Breast epithelium (tissue), 3 donors: Measurements from ENCODE around the gene CDIPT.

Experiments used
- CTCF ChIP-seq, 3 donors: fragments of 450-650 bp; IDR thresholded peaks; one replicate each; pipeline ENCODE4 v1.5.1; 2016 to 2017; ENCODE audit warnings: antibody characterized with exemption in 3 of 3, mild to moderate bottlenecking in 3 of 3, moderate library complexity in 3 of 3
- POLR2A ChIP-seq: fragments of 450-650 bp; IDR thresholded peaks from one replicate; pipeline ENCODE4 v1.6.1; 2016; ENCODE audit warnings: antibody characterized with exemption, mild to moderate bottlenecking, moderate library complexity

GRCh38 chr16:29894352-29894751 is 31.3 kb upstream of the CDIPT start:
- TF ChIP-seq CTCF (IDR thresholded peaks at IDR 0.05) (no peak), POLR2A (no peak)
